Smooth muscle cell (in vitro differentiated cells): ENCODE measurements around the gene TMEM200A. TPM values are rescaled to one million over a fixed set of nuclear protein-coding genes. Genes with fewer than 3 reads are reported as not detected.

ENCODE experiments used
- polyA plus RNA-seq: library from polyadenylated mRNA; unstranded; fragments of >200 nt; fragmentation: Nextera tagmentation; extraction: Ambion mirVana; gene quantifications from 2 replicates; pipeline ENCODE4 v1.2.1, GENCODE V29; 2016
- total RNA-seq: library from RNA; depleted of rRNA; stranded (reverse); fragments of >200 nt; gene quantifications from 2 replicates; pipeline ENCODE4 v1.2.3, GENCODE V29; 2014

TMEM200A gene
- total and polyA plus RNA-seq, 2 experiments from 2014 or later = 84.7 to 116 TPM

Other genes starting within 250 kb of the TMEM200A start
- 2.1 and 3.8 TPM in 2 replicates for gene SAMD3, start 143.1 kb upstream of the TMEM200A start, total RNA-seq
- gene SAMD3, start 143.1 kb upstream of the TMEM200A start, polyA plus RNA-seq = 3.1 and 3.5 TPM in 2 replicates